ENCODE results near the gene FOXF2. TPM values are rescaled to one million over a fixed set of nuclear protein-coding genes. Genes with fewer than 3 reads are reported as not detected.

The FOXF2 gene
- total and polyA plus RNA-seq, 2 of the 13 experiments (the other 11 are each of a cell fraction or from before 2014, with no cell fraction given): not detected

GRCh38 chr6:1395941-1396908 is 6.8 kb downstream of the FOXF2 start (continued):
- TF ChIP-seq ZNF512B (CRISPR knock-in tag; IDR thresholded peaks at IDR 0.05; ENCODE audit: borderline replicate concordance) (0 out of 2 replicates have a peak, but pooled peaks have one; percentile 5), HDAC6 (IDR thresholded peaks at IDR 0.05; ENCODE audit: low read depth, low read length) (no peak), ZNF362 (CRISPR knock-in tag; IDR thresholded peaks at IDR 0.05; ENCODE audit: borderline replicate concordance) (no peak), ZNF343 (CRISPR knock-in tag; IDR thresholded peaks at IDR 0.05) (0 out of 2 replicates have a peak, but pooled peaks have one; percentile 37)

Data from HepG2 (cell line).